Measurements from ENCODE around the gene MS4A6E. TPM values are rescaled to one million over a fixed set of nuclear protein-coding genes. Genes with fewer than 3 reads are reported as not detected.
"Not testable (repeated sequence)": the region's sequence is repeated elsewhere in the genome, so short reads cannot be mapped to it uniquely, and the experiment has no call there.

Gene MS4A6E, protein sequence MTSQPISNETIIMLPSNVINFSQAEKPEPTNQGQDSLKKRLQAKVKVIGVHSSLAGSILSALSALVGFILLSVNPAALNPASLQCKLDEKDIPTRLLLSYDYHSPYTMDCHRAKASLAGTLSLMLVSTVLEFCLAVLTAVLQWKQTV
- total RNA-seq, result not detected

DNA sequence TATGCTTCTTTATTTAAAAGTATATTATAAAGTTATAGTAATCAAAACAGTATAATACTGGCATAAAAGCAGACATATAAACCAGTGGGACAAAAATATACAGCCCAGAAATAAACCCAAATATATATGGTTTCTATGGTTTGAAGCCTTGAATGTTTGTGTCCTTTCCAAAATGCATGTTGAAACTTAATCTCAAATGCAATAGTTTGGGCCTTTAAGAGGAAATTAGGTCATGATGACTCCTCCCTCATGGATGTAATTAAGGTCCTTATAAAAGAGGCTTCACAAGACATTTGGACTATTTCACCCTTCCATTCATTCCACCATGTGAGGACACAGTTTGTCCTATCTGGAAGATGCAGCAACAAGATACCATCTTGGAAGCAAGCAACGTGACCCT is at the start of gene MS4A6E:
TSS of gene MS4A6E (plus strand) at position 301 of the 400 bp plus-strand sequence. CDS start 7,641 bp downstream, outside the sequence.
- Histone ChIP-seq H3K4me1 (ENCODE audit: insufficient read depth, low read length) (no peaks in the 10 kb centered on the region), H3K9me3 (ENCODE audit: low read depth, low read length) (no peaks in the 10 kb centered on the region), H3K4me3 (ENCODE audit: low read length) (no peak within 1 kb of the TSS), H3K27me3 (ENCODE audit: insufficient read depth, low read length) (no peaks in the 10 kb centered on the region)

- Histone ChIP-seq H3K9me3 (ENCODE audit: low read depth, low read length) (no peaks in the 10 kb centered on the region), H3K4me3 (ENCODE audit: low read length) (no peak within 1 kb of the TSS), H3K4me1 (ENCODE audit: insufficient read depth, low read length) (peaks cover 26% of the 10 kb centered on the region), H3K27me3 (ENCODE audit: insufficient read depth, low read length) (no peaks in the 10 kb centered on the region)
Measured at GRCh38 chr11:60280412-60280811, 46.6 kb upstream of the MS4A6E start, which contains the start of gene MS4A4A. MS4A4A (plus strand) TSS chr11:60280666; CDS start chr11:60280676, 10 bp downstream.

DNA sequence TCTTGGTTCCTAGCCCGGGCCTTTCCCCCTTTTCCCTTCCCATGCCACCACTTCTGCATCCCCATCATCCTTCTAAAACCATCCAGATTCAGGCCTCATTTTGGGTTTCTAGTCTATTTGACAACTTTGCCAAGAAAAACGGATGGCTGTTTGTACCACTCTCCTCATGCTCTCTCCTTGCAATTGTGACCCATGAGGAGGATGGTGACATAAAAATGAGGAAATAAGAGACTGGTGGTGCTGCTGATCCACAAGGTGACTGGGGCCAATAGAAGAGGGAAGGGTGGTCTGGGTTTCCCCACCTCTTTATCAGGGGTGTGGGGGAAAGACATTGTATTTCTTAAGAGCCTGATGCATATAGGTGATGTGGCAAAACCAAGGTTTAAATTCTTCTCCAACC is 45.6 kb upstream of the MS4A6E start:
- H3K4me3 ChIP-seq (ENCODE audit: low read length), result no peak overlapping the region
- no peaks in the 10 kb centered on the region for H3K27me3 ChIP-seq (ENCODE audit: insufficient read depth, low read length)
- H3K9me3 ChIP-seq (ENCODE audit: low read depth, low read length), result no peaks in the 10 kb centered on the region
- H3K4me1 ChIP-seq (ENCODE audit: insufficient read depth, low read length), result peaks cover 26% of the 10 kb centered on the region

- no peaks in the 10 kb centered on the region for H3K9me3 ChIP-seq (ENCODE audit: low read depth, low read length)
Measured at GRCh38 chr11:60282286-60282685, 44.8 kb upstream of the MS4A6E start.

GRCh38 chr11:60285411-60286126 is 41.5 kb upstream of the MS4A6E start:
- peaks cover 23% of the 10 kb centered on the region for H3K4me1 ChIP-seq (ENCODE audit: insufficient read depth, low read length)
- H3K27me3 ChIP-seq (ENCODE audit: insufficient read depth, low read length); H3K4me3 ChIP-seq (ENCODE audit: low read length); H3K9me3 ChIP-seq (ENCODE audit: low read depth, low read length): not testable (repeated sequence)

More at GRCh38 chr11:60282286-60282685, 44.8 kb upstream of the MS4A6E start:
- no peak overlapping the region for H3K4me3 ChIP-seq (ENCODE audit: low read length)
- peaks cover 26% of the 10 kb centered on the region for H3K4me1 ChIP-seq (ENCODE audit: insufficient read depth, low read length)
- no peaks in the 10 kb centered on the region for H3K27me3 ChIP-seq (ENCODE audit: insufficient read depth, low read length)

DNA sequence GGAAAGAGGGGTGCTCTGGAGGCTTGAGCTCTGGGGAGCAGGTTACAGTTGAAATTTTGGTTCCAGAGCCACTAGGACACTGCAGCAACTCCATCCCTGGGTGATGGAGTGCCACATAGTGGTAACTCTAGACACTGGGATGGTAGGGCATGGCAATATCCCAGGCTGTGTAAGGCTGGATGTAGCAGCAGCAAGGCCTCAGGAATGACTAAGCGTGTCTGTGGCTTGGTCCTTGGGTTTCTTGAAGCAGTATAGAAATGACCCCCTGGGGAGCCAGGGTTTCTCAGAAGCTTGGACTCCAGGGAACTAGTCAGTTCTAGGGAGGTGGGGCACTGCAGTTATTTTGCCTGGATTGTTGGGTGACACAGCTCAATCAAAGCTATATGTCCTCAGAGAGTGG is 38.5 kb upstream of the MS4A6E start:
- no peaks in the 10 kb centered on the region for H3K27me3 ChIP-seq (ENCODE audit: insufficient read depth, low read length)
- H3K4me3 ChIP-seq (ENCODE audit: low read length), result no peak overlapping the region
- H3K4me1 ChIP-seq (ENCODE audit: insufficient read depth, low read length), result no peaks in the 10 kb centered on the region
- H3K9me3 ChIP-seq (ENCODE audit: low read depth, low read length), result no peaks in the 10 kb centered on the region

GRCh38 chr11:60292145-60292544 is 34.9 kb upstream of the MS4A6E start:
- Histone ChIP-seq H3K4me1 (ENCODE audit: insufficient read depth, low read length) (no peaks in the 10 kb centered on the region), H3K9me3 (ENCODE audit: low read depth, low read length) (no peaks in the 10 kb centered on the region)

GRCh38 chr11:60301178-60301577 is 25.9 kb upstream of the MS4A6E start:
- no peak overlapping the region for H3K4me3 ChIP-seq (ENCODE audit: low read length)
- H3K9me3 ChIP-seq (ENCODE audit: low read depth, low read length), result no peaks in the 10 kb centered on the region
- no peaks in the 10 kb centered on the region for H3K4me1 ChIP-seq (ENCODE audit: insufficient read depth, low read length)
- no peaks in the 10 kb centered on the region for H3K27me3 ChIP-seq (ENCODE audit: insufficient read depth, low read length)

More at GRCh38 chr11:60292145-60292544, 34.9 kb upstream of the MS4A6E start:
- Histone ChIP-seq H3K27me3 (ENCODE audit: insufficient read depth, low read length) (no peaks in the 10 kb centered on the region), H3K4me3 (ENCODE audit: low read length) (no peak overlapping the region)

DNA sequence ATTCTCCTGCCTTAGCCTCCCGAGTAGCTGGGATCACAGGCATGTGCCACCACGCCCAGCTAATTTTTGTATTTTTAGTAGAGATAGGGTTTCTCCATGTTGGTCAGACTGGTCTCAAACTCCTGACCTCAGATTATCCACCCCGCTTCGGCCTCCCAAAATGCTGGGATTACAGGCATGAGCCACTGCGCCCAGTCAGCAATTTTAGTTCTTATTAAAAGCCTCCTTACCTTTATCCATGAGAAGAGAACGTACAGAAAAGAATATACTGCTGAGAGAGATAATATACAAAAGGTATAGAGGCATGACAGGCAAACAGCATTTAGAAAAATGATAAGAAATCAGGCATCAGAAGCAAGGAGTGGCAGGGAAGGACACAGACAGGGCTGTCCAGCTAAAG is 25.2 kb upstream of the MS4A6E start:
- not testable (repeated sequence) for H3K27me3 ChIP-seq (ENCODE audit: insufficient read depth, low read length); H3K4me3 ChIP-seq (ENCODE audit: low read length); H3K9me3 ChIP-seq (ENCODE audit: low read depth, low read length); H3K4me1 ChIP-seq (ENCODE audit: insufficient read depth, low read length)

- Histone ChIP-seq H3K27me3 (ENCODE audit: insufficient read depth, low read length) (no peaks in the 10 kb centered on the region), H3K4me1 (ENCODE audit: insufficient read depth, low read length) (no peaks in the 10 kb centered on the region), H3K9me3 (ENCODE audit: low read depth, low read length) (no peaks in the 10 kb centered on the region), H3K4me3 (ENCODE audit: low read length) (no peak overlapping the region)
Measured at GRCh38 chr11:60303661-60304060, 23.4 kb upstream of the MS4A6E start.

GRCh38 chr11:60305906-60306619 is 21.0 kb upstream of the MS4A6E start:
- H3K9me3 ChIP-seq (ENCODE audit: low read depth, low read length), result no peaks in the 10 kb centered on the region
- peaks cover 6% of the 10 kb centered on the region for H3K4me1 ChIP-seq (ENCODE audit: insufficient read depth, low read length)
- no peak overlapping the region for H3K4me3 ChIP-seq (ENCODE audit: low read length)
- no peaks in the 10 kb centered on the region for H3K27me3 ChIP-seq (ENCODE audit: insufficient read depth, low read length)

DNA sequence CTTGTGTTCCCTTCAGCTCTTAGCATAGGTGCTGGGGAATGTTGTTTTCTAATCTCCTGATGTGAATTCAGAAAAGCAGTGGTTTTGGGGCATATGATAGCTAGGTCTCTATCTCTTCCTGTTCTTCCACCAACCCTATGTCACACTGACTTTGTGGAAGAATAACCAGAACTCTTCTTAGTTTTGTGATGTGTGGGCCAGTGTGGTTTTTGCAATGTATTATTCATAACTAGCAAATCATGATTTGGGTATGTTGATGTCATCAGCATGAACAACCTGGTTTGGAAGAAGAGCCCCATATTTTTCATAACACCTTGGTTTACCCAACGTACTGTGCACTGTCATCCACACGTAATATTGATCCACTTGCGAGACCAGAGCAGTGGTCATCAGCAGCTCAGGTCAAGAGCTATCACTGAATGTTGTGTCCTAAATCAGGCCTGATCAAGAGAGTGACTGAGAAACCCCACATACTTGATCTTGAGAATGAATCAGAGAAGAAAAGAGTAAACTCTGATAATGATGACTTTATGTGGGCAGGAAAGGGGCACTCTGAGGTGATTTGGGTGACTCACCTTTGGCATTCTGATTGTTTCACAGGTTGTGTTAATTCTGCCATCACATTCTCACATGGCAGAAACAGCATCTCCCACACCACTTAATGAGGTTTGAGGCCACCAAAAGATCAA is 19.4 kb upstream of the MS4A6E start:
- no peak overlapping the region for H3K4me3 ChIP-seq (ENCODE audit: low read length)
- H3K9me3 ChIP-seq (ENCODE audit: low read depth, low read length), result no peaks in the 10 kb centered on the region
- no peaks in the 10 kb centered on the region for H3K27me3 ChIP-seq (ENCODE audit: insufficient read depth, low read length)
- peaks cover 6% of the 10 kb centered on the region for H3K4me1 ChIP-seq (ENCODE audit: insufficient read depth, low read length)

GRCh38 chr11:60310407-60310998 is 16.6 kb upstream of the MS4A6E start:
- peaks cover 3% of the 10 kb centered on the region for H3K27me3 ChIP-seq (ENCODE audit: insufficient read depth, low read length)
- H3K9me3 ChIP-seq (ENCODE audit: low read depth, low read length), result no peaks in the 10 kb centered on the region
- H3K4me3 ChIP-seq (ENCODE audit: low read length), result no peak overlapping the region
- peaks cover 6% of the 10 kb centered on the region for H3K4me1 ChIP-seq (ENCODE audit: insufficient read depth, low read length)

DNA sequence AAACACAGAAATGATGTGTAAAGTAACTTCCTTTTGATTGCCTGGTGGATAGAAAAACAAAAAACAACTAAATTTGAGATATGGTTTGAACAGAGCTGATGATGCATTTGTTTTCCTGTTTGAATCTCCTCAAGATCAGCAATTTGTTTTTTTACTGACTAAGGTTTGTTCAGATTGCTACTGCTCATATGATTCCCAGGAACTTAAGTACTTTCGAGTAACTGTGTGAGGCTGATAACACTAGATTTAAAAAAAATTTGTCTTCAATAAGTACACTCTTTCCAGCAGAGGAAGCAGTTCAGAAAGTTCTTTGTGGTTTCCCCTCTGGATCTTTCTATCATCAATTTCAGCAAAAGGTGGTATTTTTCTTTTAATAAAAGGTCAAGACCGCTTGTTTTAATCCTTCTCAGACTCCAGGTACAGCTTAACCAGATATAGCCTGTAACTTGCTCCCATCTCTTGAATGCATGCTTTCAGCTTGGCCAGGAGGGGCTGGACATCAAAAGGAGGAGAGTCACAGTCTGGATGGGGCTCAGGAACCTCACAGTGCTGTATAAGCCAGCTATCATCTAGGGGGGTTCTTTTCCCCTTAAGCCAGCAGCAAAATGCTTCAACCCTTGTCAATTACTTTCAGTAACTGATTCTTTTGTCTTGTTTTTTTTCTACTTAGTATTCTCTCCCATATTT is 12.3 kb upstream of the MS4A6E start:
- peaks cover 7% of the 10 kb centered on the region for H3K27me3 ChIP-seq (ENCODE audit: insufficient read depth, low read length)
- peaks cover 6% of the 10 kb centered on the region for H3K9me3 ChIP-seq (ENCODE audit: low read depth, low read length)
- H3K4me1 ChIP-seq (ENCODE audit: insufficient read depth, low read length), result peaks cover 6% of the 10 kb centered on the region
- H3K4me3 ChIP-seq (ENCODE audit: low read length), result no peak overlapping the region
